IPS DF 4.7 (cell line): ENCODE results near the gene PGC.
"Not testable (repeated sequence)": the region's sequence is repeated elsewhere in the genome, so short reads cannot be mapped to it uniquely, and the experiment has no call there.

Experiments
- DNase-seq: peaks from one replicate; pipeline ENCODE4 v3.0.0-alpha.2; 2013; ENCODE audit warnings: low spot score; ENCODE audit errors: extremely low read depth

Gene PGC

DNA sequence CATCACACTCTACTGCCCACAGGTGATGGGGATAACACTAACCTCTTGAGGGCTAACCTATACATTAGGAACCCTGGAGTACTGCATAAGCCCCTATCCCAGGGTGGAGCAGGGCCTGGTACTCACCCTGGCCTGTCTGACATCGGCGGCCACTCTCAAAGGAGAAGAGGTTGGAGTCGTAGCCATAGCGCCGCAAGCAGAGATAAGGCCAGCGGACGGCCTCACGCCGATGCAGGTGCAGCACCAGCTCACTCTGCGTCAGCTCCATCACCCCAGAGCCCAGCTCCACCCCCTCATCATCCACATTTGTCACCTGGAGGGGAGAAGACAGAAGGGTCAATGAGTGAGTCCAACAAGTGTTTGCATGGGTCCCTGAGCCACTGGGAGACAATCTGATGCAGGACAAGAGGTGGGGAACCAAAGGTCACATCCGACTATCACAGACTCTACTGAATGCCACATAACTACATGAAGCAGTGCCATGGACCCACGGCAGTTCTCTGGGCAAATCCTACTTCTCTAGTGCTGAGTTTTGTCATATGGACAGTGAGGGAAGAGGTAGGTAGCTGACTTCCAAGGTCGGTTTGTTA lies 28.2 kb upstream of the PGC start:
- no peak for DNase-seq

DNA sequence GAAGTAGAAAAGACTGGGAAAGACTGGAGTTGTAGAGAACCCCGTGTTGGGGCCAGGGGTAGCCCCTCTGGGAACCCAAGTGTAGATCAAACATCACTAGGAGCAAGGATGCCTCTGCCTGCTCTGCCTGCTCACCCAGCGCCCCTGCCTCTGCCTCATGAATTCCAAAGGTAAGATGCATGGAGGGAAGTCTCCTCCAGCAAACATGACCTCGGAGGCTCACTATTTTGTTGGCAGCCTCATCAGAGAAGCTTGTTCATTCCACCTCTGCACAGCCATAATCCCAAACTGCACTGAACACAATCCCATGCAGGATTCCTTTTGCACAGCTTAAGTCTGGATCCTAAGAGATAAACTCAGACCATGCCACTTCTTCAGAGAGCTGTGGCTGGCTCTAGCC lies 27.6 kb upstream of the PGC start:
- no peak for DNase-seq

DNA sequence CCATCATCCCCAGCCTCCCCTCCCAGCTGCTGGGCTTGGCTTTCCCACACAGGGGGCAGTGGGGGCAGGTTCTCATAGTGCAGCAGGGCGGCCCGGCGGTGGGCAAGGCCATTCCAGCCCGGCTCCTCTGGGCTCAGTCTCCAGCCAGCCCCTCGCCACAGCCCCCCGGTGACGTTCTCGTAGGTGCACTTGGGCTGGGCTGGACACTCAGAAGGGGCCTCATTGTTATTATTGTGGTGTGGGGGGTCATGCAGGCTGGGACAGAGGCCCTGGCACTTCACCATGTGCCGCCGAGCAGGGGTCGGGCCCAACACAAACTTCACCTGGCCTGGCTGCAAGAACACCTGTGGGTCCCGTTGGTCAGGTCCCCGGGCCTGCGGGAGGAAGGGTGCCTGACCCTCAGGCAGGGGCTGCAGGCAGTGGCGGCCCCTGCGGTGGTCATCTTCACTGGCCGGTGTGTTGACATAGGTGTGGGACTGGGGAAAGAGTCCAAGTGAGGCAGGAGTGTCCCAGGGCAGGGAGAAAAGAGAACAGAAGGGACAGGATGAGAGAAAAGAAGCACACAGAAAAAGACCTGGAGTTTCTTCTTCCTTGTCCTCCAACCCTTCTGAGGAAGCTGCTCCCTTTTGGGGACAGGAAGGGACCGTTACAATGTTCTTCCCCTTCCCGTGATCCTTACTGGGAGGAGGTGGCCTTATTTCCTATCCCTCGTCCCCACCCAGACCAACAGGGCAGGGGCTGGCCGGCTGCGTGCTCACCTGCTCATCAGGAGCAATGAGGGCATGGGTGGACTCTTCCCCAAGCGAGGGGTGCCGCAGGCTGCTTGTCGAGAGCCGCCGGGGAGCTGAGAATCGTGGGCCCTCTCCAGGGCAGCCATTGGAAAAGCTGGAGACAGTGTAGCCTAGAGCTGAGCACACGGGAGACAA lies 24.1 kb upstream of the PGC start:
- DNase-seq = no peak

DNA sequence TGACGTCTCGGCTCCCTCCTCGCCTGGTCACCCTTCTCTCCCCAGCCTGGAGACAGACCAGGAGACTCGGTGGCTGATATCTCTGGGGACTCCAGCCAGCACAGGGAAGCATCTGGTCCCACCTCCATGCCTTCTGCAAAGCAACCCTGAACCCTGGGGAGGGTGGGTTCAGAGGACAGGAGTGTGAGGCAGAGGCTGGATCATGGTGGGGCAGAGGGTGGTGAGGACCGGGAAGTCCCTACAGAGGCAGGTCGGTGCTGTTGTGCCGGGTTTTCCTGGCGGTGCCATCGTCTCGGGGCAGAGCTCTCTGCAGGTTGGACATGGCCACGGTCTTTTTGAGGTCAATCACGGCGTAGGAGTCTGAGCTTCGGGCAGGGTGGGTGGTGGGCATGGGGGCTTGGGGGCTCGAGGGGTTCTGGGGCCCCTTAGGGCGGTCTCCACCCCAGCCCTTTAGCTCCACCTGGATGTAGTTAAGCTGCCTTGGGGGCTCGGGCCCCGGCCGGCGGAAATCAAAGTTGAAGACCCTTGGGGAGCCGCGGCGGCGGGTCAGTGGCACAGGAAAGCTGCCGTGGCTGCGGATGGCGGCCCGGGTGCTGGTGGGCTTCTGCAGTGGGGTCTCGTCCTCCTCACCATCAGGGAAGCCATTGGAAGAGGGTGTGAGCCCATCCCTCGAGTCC lies 23.3 kb upstream of the PGC start:
- no peak for DNase-seq

DNA sequence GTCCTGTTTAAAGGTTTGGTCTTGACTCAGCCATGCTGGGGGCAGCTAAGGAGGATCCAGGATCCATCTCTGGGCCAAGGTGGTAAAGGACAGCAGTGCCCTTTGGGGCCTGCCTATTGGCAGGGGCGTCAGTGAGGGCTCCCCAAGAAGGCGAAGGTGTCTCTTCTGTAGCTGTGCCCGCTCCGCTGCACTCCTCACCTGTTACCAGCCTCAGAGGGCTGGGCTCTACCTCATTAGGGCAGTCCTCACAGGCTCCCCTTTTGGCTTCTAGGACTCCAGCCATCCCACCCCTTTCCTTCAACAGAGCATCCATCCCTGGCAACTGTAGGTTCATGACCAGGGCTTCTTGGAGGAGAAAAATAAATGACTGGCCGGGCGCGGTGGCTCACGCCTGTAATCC lies 22.2 kb upstream of the PGC start:
- DNase-seq = no peak

DNA sequence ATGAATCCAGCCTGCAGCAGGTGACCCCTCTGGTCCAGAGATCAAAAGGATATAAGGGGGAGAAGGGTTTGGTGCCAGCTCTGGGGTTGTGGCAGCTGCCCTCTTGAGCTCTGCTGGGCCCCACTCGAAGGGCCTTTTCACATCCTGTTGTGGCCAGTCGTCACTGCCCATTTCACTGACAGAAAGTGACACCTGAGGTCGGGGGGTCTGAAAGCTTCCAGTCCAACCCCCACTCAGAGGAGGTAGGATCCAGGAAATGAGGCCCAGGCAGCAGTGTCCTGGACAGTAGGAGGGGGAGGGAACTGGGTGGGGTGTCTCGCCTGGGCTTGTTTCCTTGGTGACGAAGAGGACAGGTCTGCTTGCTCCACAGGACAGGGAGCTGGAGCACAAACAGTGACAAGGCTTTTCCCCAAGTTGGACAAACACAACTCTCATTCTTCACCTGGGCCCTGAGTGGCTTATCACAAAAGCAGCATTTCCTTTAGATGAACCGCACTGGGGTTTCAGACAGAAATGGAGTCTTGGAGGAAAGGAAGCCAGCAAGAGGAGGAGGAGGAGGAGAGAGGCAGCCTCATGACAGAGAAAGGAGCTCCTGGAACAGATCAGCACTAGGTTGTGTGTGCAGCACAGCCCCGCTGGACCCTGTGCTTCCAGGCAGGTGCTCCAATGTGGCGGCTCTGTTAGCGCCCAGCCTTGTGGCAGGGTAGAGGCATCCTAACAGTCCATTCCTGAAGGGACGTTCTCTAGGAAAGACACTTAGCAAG lies 21.5 kb upstream of the PGC start:
- DNase-seq = no peak

DNA sequence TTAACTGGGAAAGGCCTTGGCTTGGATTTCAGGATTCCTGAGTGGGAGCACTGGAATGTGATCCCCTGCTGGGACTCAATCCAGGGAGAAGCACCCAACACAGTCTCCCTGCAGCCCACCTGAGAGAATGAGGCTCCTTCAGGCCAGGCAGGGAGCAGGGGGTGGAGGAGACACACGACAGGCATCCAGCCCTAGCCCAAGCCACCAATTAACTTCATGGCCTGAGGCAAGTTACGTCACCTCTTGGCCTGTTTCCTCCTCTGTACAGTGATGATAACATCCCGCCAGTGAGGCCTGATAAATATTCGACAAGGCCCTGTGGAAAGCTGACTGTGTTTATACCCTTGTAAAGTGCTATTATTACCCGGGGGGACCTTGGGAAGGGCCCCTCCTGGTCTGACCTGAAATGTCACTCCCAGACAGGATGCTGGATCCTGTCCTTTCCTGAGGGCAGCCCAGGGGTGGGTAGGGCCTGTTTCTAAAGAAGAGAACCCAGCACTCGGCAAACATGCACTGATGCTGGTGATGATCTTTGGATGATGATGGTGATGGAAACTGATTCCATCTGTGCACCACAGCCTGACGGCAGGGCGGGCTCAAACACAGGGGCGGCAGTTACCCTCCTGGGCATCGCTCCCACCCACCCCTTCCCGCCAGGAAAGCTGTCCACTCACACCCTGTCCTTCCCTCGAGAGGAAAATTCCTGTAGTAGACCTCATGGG lies 20.1 kb upstream of the PGC start:
- no peak for DNase-seq

DNA sequence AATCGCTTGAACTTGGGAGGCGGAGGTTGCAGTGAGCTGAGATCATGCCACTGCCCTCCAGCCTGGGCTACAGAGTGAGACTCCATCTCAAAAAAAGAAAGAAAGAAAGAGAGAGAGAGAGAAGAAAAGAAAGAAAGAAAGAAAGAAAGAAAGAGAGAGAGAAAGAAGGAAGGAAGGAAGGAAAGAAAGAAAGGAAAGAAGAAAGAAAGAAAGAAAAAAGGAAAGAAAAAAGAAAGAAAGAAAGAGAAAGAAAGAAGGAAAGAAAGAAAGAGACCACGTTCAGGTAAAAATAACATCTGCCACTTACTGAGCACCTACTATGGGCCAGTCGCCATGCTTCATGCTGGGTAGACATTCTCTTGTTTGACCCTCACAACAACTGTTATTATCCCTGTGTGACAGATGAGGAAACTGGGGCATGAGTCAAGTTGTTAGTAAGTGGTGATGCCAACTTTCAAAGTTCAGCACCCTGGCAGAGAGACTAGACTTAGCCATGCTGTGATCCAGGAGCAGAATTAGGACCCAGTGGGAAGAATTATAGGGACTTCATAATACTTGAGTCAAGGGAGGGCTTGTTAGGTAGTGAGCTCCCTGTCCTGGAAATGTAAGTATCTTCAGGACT lies 19.0 kb upstream of the PGC start:
- not testable (repeated sequence) for DNase-seq

DNA sequence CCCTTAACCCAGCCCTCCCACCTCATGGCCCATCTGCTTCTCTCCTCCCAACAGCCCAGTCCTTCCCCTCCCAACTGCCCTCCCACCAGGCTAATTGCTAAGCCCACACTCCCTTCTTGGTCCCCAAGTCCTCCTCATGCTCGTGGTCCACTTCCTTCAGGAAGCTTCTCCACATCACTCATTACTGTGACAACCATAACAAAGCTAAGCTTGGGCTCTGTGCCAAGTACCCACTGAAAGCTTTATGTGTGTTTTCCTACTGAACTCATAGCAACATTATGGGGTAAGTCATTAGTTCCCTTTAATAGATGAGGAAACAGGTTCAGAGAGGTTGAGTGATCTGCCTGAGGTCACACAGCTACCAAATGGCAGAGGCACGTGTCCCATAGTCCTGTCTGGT lies 16.3 kb upstream of the PGC start:
- DNase-seq = no peak

DNA sequence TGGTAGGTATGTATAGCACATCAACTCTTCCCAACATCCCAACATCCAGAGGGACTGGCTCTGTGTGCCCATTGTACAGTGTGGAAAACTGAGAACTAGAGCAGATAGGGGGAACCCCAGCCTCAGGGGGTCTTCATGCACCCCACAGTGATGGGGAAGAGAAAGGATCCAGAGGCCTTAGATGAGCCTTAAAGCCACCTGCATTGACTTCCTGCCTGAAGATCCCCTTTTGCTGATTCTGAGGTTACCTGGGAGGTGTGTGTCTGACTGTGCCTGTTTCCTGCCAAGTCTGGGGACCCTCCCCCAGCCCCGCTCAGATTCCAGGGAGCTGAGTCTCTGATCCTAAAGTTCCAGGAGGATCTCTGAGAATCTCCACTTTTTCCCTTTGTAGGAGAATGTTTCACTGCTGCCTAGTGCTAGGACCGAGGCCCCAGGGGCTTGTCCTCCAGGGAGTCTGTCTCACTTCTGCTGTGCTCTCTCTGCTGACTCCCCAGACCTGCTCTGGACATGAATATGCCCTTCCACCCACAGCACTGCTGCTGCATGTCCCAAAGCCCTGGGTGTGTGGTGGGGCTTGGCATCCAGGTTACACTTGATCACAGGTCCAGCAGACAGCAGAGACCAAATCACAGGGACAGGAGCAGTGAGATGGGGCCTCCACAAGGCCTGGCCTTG lies 12.8 kb upstream of the PGC start:
- no peak for DNase-seq

DNA sequence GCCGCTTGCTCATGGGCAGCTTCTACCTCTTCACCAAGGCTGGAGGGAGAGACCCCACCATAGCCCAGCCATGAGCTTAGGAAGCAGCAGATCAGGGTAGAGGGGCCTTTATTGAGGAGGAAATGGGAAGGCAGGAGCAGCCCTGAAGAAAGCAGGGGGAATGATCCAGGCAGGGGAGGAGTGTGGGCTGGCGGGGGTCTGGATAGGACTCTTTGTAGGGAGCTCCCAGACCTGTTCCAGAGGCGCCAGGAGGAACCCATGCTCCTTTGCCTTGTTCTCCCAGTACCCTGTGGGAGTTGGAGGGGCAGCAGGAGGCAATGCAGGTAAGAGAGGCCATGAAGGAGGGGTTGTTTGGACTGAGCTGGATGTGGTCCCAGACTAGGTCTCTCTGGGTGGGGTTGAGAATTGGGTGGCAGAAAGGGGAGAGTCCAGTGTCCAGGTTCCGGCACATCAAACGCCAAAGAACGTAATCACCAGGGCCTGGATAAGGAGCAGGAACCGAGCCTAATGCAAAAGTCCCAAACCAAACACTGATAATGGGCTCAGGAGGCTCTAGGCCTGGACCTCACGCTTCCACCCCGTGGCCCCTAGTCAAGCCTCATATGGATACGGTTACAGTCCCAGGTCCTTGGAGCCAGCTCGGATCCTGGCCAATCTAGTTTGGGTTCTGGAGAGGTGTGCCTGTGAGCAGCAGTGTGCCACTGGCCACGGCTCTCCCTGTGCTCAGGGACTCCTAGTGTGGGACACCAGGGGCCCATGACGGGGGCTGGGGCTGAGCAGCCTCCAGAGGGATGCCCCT lies 12.1 kb upstream of the PGC start:
- DNase-seq = no peak

DNA sequence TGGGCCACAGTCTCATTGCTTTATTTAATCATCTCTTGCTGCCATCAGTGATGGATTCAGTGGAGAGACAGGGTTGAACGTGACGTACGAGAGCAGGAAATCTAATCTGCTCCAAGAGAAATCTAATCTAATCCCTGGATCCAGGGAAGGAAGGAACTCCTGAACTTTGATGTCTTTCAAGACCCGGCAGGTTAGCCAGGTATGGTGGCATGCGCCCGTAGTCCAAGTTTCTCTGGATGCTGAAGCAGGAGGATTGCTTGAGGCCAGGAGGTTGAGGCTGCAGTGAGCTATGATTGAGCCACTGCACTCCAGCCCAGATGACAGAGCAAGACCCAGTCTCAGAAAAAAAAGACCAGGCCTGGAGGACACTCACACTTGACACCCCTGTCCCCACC lies 11.4 kb upstream of the PGC start:
- DNase-seq = no peak

DNA sequence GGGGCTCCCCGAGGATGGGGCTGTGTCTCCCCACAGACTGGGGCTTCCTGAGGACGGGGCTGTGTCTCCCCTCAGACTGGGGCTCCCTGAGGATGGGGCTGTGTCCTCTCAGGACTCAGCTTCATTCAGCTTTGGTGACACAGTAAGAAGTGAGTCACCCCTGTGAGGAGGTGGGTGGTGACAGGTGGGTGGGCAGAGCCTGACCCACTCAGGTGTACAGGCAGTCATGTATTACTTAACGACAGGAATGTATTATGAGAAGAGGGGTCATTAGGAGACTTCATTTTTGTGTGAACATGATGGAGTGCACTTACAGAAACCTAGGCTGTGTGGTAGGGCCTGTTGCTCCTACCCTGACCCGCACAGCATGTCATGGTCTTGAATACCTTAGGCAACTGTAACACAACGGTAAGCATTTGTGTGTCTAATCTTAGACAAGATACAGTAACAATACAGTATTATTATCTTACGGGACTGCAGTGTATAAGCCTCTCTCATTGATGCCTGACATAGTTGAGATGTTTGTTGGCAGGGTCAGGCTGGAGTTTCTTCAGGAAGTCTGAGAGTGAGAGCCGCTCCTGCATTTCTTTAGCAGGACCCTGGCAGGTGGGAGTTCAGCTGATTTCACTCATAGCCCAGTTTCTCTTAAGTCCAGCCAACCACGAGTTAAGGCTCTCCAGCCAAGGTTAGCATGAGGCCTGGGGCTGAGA lies 10.9 kb upstream of the PGC start:
- DNase-seq = no peak

DNA sequence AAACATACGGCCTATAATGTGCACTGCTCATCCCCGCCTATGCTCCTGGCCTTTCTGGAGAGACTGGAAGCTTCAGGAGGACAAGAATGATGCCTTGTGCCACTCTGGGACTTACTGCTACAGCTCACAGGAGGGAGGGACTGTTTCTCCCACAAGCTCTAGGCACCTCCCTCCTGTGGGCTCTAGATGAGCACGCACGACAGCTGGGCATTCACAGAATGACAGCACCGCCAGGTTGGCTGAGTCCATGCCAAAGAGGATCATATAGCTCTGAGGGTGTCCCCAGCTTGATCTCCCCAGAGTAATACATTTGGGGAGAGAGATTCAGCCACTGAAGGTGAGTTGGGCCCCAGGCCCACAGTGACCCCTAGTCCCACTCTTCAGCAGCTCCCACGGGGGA lies 10.1 kb upstream of the PGC start:
- DNase-seq = no peak

DNA sequence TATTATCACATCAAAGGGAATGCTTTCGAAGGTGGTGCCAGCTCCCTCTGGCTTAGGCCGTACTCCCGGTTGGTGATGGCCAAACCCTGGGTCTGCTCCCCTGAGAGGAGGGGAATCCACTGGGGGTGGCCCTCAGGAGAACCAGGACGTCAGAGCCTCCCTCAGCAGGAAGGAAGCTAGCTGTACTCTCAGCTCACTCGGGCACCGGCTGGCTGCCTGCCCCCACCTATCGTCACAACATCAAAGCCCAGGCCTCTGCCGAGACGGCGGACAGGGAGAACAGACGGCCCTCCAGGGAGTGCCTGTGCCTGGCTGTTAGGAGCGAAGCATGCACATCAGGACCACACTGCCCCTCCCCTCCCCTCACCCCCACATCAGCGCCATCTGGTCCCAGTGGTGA lies 9.2 kb upstream of the PGC start:
- DNase-seq = no peak

DNA sequence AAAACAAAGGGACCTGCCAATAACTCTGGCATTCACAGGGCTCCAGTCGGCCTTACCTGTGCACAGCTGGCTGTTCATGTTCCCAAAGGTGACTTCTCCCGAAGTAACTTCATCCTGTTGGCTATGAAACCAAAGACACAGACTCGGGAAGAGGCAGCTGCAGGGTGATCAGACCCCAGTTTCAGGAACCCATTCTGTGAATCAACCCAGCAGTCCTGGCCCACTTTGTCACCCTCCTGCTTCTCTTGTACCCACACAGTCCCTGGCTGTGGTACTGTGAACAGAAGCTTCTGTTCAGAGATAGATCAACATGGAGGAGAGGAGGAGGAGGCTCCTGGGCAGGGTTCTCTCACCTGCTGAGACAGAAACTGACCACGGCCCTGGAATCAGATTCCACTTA lies 8.7 kb upstream of the PGC start:
- no peak for DNase-seq

DNA sequence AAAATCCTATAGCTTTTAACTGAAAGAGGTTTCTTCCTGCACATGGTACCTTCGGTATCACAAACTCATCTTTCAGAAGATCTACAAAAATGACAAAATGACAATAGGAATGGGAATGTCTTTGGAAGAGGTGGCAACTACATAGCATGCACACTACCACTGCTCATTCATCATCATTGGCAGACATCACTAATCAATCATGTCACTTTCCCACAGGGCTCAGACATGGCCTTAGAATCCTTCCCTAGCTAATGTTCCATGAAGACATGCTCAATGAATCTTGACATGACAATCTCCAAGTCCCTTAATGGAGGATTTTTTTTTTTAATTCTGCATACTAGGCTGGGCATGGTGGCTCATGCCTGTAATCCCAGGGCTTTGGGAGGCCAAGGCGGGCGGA lies 3.2 kb upstream of the PGC start:
- no peak for DNase-seq

DNA sequence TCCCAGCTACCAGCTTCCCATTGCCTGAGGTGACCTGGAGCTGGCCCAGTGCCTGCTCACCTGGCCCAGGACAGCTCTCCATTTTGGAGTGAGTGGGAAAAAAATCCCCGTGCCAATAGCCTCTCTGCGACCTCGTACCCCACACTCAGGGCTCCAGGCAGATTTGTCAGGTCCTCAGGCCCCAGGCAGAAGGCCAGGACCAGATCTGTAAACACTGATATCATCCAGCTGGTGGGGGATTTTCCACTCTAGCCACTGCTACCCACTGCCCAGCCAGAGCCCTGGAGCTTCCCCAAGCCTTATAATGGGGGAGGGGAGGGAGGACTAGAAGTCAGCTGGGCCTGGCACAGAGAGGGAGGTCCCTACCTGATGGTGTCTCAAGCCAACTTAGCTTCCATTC lies 1.3 kb upstream of the PGC start:
- no peak for DNase-seq

DNA sequence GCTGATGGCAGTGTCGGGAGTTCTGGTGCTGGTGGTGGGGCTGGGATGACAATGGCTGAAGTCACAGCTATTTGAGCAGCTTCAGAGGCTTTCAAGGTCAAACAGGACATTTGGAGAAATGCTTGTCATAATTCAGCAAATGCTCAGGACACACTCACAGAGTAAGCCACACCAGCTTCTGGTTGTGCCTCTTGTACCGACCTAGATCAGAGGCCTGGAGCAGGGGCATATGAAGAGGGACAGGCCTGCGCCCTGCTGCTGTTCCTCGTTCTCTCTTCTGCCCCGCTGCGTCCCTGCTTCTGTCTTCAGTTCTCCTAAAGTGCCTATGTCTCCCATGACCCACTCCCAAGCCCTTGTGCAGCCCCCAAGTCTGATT lies 893 bp upstream of the PGC start:
- DNase-seq = no peak
